ENCODE results near the gene MRPL52.

GRCh38 chr14:22883173-22883976 is 53.7 kb downstream of the MRPL52 start, which contains the start of gene REM2:
- TF ChIP-seq, protein P1, sequence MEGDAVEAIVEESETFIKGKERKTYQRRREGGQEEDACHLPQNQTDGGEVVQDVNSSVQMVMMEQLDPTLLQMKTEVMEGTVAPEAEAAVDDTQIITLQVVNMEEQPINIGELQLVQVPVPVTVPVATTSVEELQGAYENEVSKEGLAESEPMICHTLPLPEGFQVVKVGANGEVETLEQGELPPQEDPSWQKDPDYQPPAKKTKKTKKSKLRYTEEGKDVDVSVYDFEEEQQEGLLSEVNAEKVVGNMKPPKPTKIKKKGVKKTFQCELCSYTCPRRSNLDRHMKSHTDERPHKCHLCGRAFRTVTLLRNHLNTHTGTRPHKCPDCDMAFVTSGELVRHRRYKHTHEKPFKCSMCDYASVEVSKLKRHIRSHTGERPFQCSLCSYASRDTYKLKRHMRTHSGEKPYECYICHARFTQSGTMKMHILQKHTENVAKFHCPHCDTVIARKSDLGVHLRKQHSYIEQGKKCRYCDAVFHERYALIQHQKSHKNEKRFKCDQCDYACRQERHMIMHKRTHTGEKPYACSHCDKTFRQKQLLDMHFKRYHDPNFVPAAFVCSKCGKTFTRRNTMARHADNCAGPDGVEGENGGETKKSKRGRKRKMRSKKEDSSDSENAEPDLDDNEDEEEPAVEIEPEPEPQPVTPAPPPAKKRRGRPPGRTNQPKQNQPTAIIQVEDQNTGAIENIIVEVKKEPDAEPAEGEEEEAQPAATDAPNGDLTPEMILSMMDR (IDR thresholded peaks at IDR 0.05) = no peak
- no peak for TF ChIP-seq POLR2A (IDR thresholded peaks at IDR 0.05)

Data from heart left ventricle (tissue), 13 donors.